Occipital lobe (tissue), 2 donors: ENCODE results near the gene RNF149. TPM values are rescaled to one million over a fixed set of nuclear protein-coding genes. Genes with fewer than 3 reads are reported as not detected.
"Not testable (repeated sequence)": the region's sequence is repeated elsewhere in the genome, so short reads cannot be mapped to it uniquely, and the experiment has no call there.

Experiments
- DNase-seq: peaks from one replicate; lab custom pipeline; 2025; lab: John Stamatoyannopoulos, UW
- total RNA-seq: library from RNA; depleted of rRNA; stranded (reverse); fragments of >200 nt; gene quantifications from one replicate; pipeline ENCODE4 v1.2.3, GENCODE V29; 2014

Gene RNF149
- 55.8 TPM for total RNA-seq

DNA sequence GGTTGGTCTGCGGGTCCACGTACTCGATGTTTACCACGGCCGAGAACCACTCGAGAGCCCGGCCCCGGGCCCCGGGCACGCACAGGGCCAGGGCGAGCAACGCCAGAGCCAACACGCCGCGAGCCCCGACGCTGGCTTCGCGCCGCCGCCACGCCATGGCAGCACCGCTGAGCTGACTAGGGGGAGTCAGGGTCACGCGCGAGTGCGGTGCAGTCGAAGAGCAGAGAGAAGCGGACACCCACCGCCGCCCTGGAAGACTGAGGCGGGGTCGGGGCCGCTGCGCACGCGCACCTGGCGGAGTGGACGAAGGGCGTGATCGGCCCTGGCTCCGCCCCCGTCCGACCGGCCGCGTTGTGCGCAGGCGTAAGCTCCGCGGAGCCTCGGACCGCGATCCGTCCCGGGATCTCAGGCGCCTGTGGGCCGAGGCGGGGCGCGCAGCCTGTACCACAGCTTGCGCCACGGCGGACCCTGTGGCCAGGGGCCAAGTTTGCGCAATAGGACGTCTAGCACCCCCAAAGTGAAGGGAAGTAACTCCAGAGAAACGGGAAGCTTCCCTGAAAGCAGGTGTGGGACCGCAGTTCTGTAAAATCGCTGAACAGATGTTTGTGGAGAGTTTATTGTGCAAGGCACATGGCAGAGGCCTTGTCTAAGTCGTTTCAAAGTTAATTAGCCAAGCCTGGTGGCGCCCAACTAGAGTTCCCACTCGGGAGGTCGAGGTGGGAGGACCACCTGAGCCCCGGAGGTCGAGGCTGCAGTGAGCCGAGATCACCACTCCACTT, at the start of gene RNF149:
Gene RNF149, minus strand, starts transcription at position 270 of the 779 bp plus-strand sequence. Its CDS starts 113 bp downstream, at position 157.
- peak; percentile 84 for DNase-seq

DNA sequence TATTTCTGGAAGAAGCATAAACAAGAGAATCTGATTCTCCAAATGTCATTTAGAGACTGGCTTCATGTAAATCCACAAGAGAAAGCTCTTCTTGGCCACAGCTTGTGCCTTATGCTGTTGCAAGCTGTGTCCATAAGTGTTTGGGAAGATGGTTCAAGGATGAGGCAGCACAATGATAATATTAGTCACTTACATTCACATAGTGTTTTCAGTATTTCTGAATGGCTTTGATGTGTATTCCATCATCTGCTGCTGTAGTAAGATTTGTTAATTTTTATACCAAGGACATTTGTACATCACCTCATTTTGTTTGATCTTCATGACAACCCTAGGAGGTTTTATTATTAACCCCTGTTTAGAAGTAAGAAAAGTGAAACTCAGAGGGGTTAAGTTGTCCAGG, 48.9 kb upstream of the RNF149 start:
- DNase-seq, result no peak

GRCh38 chr2:101356521-101356920, 48.0 kb upstream of the RNF149 start:
- DNase-seq, result no peak

GRCh38 chr2:101356055-101356454, 47.6 kb upstream of the RNF149 start:
- DNase-seq, result no peak

DNA sequence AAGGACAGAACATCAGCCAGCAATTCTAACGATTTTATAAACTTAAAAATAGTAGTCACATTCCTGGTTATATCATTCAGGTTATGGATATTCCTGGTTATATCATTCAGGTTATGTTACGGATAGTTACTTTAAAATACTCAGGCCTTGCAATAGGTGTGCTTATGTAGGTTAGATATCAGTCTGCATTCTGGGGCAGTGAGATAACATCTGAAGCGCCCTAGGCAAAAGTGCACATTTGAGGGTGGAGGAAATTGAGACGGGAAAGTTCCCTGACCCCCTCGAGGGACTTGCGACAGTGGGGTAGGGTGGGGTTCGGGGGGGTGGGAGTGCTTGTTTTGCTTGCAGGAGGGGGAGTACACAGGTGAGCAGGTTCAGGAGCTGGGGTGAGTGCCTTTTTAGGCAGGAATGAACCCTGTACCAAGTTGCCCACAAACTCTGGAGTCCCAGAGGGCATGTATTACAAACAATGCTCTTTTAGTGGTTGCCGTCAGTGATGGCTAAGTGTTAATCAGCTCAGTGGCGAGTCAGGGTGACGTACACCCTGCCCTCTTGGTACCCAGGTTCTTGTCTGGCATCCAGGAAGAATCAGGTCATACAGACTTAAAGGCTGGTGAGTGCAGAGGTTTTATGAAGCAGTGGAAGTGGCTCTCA, 47.0 kb upstream of the RNF149 start:
- DNase-seq, result no peak

DNA sequence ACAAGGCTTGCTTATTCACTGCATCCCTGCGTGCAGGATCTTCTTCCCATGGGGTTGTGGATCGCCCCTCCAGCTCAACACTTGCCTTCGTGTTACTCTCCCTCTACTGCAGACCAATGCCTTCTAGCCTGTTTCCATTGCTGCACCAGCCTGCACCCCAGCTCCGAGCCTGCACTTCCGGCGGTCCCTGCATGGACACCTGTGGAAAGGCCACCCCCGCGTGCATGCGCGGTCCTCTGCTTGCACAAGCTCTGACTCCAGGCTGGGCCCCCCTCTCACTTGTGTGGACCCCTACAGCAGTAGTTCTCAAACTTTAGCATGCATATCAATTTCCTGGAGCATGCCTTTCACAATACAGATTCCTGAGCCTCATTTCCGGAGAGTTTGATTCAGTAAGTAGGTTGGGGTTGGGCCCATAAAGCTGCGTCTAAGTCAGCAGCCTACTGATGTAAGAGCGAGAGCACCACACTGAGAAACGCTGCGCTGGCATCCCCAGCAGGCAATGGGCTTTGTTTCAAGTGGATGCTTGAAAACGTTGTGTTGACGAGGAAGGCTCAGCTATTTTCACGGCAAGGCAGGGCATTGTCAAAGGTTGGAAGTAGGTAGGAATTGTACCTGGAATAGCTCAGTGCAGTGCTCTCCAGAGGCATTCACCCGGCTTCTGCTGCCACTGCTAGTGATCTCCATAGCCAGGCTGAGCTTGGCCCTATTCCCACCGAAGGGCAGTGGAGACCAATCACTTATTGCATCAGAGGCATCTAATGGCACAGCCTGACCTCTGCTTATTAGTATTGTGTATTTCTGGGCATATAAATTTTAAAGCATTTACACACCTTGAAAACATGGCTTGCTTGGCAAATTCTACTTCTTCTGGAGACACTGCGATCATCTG, 46.2 kb upstream of the RNF149 start:
- no peak for DNase-seq

DNA sequence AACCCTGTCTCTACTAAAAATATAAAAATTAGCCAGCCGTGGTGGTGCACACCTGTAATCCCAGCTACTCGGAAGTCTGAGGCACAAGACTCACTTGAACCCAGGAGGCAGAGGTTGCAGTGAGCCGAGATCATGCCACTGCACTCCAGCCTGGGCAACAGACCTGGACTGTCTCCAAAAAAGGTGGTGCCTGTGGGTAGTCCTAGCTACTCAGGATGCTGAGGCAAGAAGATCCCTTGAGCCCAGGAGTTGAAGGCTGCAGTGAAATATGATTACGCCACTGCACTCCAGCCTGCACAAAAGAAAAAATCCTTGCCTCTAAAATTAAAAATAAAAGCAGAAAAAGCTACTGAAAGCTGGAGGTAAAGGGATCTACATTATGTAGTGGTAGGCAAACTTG, 44.1 kb upstream of the RNF149 start:
- DNase-seq, result not testable (repeated sequence)

DNA sequence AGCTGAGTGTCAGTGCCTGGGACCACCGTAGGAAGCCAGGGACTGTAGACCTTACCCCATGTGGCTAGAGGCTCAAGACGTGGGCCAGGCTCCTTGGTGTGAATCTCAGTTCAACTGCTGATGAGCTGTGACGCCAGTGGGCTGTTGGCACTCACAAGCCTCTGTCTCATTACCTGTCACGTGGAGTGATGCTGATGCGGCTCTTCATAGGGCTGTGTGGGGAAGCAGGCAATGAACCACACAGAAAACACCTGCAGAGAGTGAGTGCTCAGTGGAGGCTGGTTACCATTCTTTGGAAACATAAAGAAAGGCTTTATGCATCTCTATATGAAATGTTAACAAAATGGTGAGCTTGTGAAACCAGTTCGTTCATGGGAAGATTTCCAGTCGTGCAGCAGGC, 42.7 kb upstream of the RNF149 start:
- no peak for DNase-seq

- peak; percentile 20 for DNase-seq
Observed at GRCh38 chr2:101349893-101350662, 41.6 kb upstream of the RNF149 start.

DNA sequence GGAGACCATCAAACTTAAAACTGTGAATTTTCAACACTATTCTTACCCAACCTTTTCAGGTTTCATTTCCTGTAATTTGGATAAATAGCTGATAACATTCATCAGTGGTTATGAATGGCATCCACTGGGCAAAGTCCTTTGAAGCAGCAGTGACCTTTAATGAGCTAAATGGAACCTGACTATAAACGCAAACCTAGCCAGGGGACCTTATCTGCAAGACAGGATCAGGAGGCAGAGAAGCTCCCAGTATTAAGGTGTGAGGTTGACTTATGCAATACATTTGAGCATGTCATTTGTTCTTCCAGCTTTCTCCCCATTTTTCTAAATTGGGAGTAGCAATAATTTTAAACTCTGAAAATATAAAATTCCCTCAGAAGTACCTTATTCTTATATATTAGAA, 40.4 kb upstream of the RNF149 start:
- no peak for DNase-seq

GRCh38 chr2:101346909-101347308, 38.4 kb upstream of the RNF149 start:
- no peak for DNase-seq

DNA sequence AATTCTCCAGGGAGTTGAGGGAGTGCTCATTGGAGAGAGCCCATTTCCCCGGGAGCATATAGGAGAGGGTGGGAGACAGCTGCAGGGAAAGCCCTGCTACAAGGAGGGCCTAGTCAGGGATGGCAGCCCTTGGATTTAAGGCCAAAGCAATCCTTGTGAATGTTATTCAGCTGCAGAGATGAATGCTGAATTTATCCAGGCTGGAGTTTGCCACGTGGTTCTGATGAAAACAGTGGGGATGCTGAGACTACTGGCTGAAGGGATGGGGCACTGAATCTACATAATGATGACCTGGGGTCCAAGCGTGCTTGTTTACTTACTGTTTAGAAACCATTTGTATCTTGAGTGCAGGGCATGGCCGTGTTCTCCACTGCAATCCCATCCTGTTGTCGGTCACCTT, 35.6 kb upstream of the RNF149 start:
- DNase-seq, result no peak

GRCh38 chr2:101342625-101343008, 34.1 kb upstream of the RNF149 start:
- no peak for DNase-seq

- peak; percentile 63 for DNase-seq
Observed at GRCh38 chr2:101341901-101342624, 33.6 kb upstream of the RNF149 start.

DNA sequence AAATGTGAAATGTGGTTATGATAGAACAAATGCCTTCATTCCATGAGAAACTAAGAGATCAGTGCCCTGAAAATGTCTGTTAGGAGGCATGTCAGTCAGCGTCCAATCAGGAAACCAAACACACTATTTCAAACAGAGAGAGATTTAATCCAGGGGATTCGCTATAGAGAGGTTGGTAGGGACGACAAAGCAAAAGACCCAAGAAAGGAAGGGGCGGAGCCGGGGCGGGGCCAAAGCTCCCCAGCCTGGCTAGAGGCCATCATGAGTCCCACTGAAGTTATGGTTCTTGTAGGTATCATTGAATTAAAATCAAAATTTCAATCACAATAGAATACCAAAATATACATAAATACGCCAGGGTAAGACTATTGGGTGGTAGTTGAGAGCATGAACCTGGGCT, 32.9 kb upstream of the RNF149 start:
- DNase-seq, result no peak

DNA sequence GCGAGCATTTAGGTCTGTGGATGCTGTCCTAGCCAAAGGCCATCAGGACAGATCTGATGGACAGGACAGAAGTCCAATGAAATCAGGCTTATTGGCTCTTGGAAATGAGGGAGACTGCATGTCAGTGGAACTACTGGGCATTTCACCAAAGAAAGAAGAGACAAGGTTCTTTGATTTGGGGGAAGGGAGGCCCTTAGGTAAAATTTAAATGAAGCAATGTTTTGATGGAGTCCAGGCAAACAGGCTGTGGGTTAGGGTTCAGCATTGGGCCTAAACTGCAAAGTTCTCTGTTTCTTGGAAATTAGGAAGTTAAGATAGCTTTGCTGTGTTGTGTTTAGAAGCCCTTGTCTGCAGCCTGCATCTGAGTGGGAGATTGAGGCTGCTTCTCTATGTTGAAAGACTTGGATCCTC, 31.6 kb upstream of the RNF149 start:
- no peak for DNase-seq

- DNase-seq, result no peak
Observed at GRCh38 chr2:101339266-101339880, 30.9 kb upstream of the RNF149 start.

- DNase-seq, result no peak
Observed at GRCh38 chr2:101337877-101338276, 29.4 kb upstream of the RNF149 start.

DNA sequence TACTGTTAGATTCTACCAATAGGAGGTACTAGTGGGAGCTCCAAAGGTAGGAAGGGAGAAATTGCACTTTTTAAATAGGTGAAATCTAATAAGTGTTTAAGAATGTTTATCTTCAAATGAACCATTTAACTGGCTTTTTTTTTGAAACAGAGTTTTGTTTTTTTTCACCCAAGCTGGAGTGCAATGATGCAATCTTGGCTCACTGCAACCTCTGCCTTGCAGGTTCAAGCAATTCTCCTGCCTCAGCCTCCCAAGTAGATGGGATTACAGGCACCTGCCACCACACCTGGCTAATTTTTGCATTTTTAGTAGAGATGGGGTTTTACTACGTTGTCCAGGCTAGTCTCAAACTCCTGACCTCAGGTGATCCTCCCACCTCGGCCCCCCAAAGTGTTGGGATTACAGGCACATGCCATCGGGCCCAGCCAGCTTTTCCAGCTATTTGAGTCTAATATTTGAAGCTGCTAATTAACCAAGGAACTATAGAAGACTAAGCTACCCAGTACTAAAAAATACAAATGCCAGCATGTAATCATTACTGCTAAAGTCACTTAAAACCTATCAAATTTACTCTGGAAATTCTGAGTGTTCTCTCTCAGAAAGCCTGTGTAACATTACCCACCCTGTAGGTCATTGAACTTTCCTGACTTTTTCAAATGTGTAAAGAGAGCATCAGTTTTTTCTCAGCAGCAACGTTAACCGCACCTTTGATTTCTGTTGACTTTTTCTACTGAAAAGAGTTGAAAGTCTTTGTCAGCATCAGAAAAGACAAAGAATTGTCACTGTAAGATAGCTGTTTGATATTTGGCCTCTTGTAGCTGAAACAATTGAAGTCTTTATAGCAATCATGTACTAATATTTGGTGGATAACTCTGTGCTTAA, 24.6 kb upstream of the RNF149 start:
- DNase-seq, result no peak
